NT2/D1 (cell line): ENCODE measurements around the gene UBR4.

Experiments used
- SUZ12 ChIP-seq: IDR thresholded peaks from 2 replicates; pipeline ENCODE4 v1.6.1; 2011; ENCODE audit not compliant: insufficient read length, insufficient read depth; ENCODE audit errors: extremely low read depth
- YY1 ChIP-seq: IDR thresholded peaks from 2 replicates; pipeline ENCODE4 v1.6.1; 2011; ENCODE audit not compliant: insufficient read length, insufficient read depth

DNA sequence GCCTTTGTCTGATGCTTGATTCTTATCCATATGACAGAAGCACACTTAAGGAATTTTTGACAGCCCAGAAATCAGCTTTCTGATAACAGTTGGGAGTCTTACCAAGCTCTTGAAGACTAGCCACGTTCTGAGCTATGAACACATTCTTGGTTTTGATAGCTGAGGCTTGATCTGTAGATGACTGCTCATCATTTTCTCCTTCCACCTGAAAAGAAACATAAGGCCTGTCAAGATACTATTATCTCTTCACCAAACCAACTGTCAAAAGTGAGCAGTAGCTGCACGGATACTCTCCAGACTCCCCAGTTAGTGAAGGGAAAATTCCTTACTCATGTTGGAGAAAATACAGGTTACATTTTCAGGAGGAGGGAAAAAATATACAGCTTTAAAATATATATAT, 12.2 kb downstream of the UBR4 start:
- TF ChIP-seq SUZ12 (no peak), YY1 (no peak)
